ENCODE measurements around the gene MCRIP1. TPM values are rescaled to one million over a fixed set of nuclear protein-coding genes. Genes with fewer than 3 reads are reported as not detected.
"Not testable (repeated sequence)": the region's sequence is repeated elsewhere in the genome, so short reads cannot be mapped to it uniquely, and the experiment has no call there.

The MCRIP1 gene
- total RNA-seq, 4 donors from 2014 or later: 83.5 to 146 (median 114) TPM

DNA sequence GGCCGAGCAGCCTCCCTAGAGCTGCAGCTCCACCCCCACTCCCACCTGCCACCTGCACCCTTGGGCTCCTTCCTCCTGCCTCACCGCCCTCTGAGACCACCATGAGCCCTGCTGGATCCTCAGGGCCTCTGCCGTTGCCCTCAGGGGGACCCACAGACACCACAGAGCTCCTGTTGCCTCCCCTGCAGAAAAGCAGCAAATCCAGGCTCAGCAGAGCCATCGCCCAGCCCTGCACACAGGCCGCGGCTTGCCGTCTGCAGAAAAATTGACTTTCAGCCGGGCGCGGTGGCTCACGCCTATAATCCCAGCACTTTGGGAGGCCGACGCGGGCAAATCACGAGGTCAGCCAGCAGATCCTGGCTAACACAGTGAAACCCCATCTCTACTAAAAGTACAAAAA lies 8.8 kb upstream of the MCRIP1 start:
- no peak for TF ChIP-seq POLR2AphosphoS5 (IDR thresholded peaks at IDR 0.05)
- TF ChIP-seq, protein P1, sequence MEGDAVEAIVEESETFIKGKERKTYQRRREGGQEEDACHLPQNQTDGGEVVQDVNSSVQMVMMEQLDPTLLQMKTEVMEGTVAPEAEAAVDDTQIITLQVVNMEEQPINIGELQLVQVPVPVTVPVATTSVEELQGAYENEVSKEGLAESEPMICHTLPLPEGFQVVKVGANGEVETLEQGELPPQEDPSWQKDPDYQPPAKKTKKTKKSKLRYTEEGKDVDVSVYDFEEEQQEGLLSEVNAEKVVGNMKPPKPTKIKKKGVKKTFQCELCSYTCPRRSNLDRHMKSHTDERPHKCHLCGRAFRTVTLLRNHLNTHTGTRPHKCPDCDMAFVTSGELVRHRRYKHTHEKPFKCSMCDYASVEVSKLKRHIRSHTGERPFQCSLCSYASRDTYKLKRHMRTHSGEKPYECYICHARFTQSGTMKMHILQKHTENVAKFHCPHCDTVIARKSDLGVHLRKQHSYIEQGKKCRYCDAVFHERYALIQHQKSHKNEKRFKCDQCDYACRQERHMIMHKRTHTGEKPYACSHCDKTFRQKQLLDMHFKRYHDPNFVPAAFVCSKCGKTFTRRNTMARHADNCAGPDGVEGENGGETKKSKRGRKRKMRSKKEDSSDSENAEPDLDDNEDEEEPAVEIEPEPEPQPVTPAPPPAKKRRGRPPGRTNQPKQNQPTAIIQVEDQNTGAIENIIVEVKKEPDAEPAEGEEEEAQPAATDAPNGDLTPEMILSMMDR (IDR thresholded peaks at IDR 0.05): no peak
- no peak for TF ChIP-seq POLR2A (IDR thresholded peaks at IDR 0.05; ENCODE audit: low read depth)
- no peak for TF ChIP-seq EP300 (IDR thresholded peaks at IDR 0.05)
- no peaks in the 10 kb centered on the region for H3K27me3 ChIP-seq
- H3K9me3 ChIP-seq: no peaks in the 10 kb centered on the region
- no peak for DNase-seq (ENCODE audit: extremely low spot score)
- H3K36me3 ChIP-seq: peaks cover 41 to 50% (median 47%) of the 10 kb centered on the region in 4 donors
- 97% methylated on average over 5 of the region's 15 CpGs for WGBS
- intact Hi-C loops (cut with DNase I): no loop called here
- H3K4me1 ChIP-seq: peaks cover 0 to 7% (median 2%) of the 10 kb centered on the region in 4 donors
- H3K27ac ChIP-seq (replicated peaks in 1 of 4): no peak overlapping the region
- H3K4me3 ChIP-seq: no peak overlapping the region

DNA sequence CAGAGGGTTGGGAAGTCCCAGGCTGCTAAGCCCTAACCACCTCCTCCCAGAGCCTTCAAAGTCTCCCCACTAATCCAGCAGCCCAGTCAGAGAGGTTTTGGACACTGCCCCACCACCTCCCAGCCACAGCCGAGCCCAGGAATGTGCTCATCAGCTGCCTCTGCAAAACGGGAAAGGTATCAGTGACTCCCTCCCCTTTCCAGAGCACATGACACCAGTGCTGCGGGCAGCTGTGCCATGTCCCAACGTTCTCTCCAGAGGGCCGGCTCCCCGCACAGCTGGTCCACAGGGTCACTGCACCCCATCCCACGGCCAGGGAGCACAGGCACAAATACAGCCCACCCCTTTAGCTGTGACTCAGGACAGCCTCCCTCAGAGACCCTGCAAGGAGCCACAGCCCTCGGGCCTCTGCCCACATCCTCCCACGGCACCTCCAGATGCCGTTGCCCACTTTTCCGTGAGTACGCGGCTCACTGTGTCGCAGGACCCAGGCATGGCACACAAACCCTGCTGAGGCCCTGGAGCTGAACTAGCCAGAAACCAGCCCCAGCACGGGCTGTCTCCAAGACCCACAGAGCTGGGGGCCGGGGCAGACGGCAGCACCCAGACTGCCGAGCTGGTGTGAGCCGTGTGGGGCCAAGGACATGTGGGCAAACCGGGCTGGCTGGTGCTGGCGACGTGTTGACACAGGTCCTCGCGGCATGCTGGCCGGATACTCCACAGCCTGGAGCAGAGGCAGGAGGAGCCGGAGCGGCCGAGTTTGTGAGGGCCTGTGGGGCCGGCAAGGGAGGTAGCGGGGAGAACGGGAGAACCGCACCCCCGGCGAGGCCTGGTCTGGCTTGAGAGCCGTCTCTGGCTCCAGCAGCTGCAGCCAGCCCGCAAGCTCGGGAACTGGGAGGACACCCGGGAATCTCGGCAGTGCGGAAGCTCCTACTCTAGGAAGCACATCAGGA lies 8.0 kb upstream of the MCRIP1 start:
- WGBS: 81% methylated on average over 24 of the region's 40 CpGs
- no peak for DNase-seq (ENCODE audit: extremely low spot score)
- H3K27me3 ChIP-seq: no peaks in the 10 kb centered on the region
- peak; percentile 25 for TF ChIP-seq POLR2A (IDR thresholded peaks at IDR 0.05; ENCODE audit: low read depth)
- TF ChIP-seq, protein P1 (IDR thresholded peaks at IDR 0.05): no peak
- no peak overlapping the region for H3K27ac ChIP-seq (replicated peaks in 1 of 4)
- H3K4me3 ChIP-seq: no peak overlapping the region
- no peaks in the 10 kb centered on the region for H3K9me3 ChIP-seq
- peaks cover 33 to 43% (median 39%) of the 10 kb centered on the region in 4 donors for H3K36me3 ChIP-seq
- H3K4me1 ChIP-seq: peaks cover 0 to 7% (median 2%) of the 10 kb centered on the region in 4 donors
- intact Hi-C loops (cut with DNase I): no loop called here

DNA sequence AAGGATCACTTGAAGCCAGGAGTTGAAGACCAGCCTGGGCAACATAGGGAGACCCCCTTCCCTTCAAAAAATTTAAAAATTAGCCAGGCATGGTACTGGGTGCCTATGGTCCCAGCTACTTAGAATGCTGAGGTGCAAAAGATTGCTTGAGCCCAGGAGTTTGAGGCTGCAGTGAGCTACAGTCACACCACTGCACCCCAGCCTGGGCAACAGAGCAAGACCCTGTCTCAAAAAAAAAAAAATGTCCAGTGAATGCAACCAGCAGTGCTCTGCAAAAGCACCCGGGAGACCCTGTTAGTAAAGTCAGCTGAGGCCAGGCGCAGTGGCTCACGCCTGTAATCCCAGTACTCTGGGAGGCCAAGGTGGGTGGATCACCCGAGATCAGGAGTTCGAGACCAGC lies 7.0 kb upstream of the MCRIP1 start:
- H3K27ac ChIP-seq (replicated peaks in 1 of 4); H3K4me3 ChIP-seq; DNase-seq (ENCODE audit: extremely low spot score); intact Hi-C loops (cut with DNase I); H3K27me3 ChIP-seq; H3K4me1 ChIP-seq; H3K9me3 ChIP-seq: not testable (repeated sequence)
- H3K36me3 ChIP-seq: peaks cover 23 to 32% (median 29%) of the 10 kb centered on the region in 4 donors
- WGBS: 89% methylated on average over 5 of the region's 5 CpGs

DNA sequence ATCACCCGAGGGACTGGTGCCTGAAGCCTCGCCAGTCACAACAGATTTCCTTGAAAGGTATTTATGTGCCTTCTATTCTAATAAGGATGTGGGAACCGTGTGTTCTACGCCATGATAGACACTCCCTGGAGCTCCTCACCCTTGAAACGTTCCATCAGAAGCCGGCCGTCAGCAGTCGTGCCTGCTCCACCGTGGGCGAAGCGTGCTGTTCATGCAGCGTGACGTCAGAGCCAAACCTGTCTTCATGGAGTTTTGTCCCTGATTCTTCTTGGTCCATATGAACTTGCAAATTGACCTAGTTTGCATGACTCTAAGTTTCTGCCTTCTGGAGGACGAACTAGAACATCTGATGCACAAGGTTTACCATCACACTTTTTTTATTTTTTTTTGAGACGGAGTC lies 6.2 kb upstream of the MCRIP1 start:
- no peak overlapping the region for H3K4me3 ChIP-seq
- H3K4me1 ChIP-seq: peaks cover 1 to 9% (median 7%) of the 10 kb centered on the region in 4 donors
- DNase-seq (ENCODE audit: extremely low spot score): no peak
- no peak for TF ChIP-seq POLR2A (IDR thresholded peaks at IDR 0.05; ENCODE audit: low read depth)
- TF ChIP-seq, protein P1 (IDR thresholded peaks at IDR 0.05): no peak
- TF ChIP-seq EP300 (IDR thresholded peaks at IDR 0.05): no peak
- no peak for TF ChIP-seq POLR2AphosphoS5 (IDR thresholded peaks at IDR 0.05)
- H3K27ac ChIP-seq (replicated peaks in 1 of 4): no peak overlapping the region
- H3K9me3 ChIP-seq: no peaks in the 10 kb centered on the region
- WGBS: 77% methylated on average over 15 of the region's 15 CpGs
- intact Hi-C loops (cut with DNase I): no loop called here
- peaks cover 15 to 25% (median 21%) of the 10 kb centered on the region in 4 donors for H3K36me3 ChIP-seq
- no peaks in the 10 kb centered on the region for H3K27me3 ChIP-seq

DNA sequence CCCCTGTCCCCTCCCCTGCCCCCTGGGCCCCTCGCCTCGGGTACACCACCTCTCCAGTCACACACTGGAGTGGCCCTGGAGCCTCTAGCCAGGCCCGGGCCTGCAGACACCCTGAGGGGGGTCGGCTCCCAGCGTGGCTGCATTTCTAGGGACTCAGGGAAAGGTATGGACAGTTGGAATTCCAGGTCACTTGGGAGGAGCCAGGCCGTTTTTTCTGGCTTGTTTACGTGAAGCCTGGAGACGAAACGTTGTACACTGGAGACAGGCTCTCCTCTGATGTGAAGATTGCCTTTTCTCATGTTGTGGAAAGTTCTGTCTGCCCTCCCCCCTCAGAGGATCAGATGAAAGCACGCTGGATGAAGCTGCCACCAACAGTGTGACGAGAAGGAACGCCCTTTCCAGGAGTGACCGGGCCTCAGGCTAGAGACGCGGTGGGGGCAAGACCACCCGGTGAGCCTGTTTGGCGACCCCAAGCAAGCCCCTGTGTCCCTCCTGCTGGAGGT lies 5.7 kb upstream of the MCRIP1 start:
- Histone ChIP-seq H3K27me3 (no peaks in the 10 kb centered on the region), H3K36me3 (peaks cover 10 to 20% (median 16%) of the 10 kb centered on the region in 4 donors), H3K9me3 (no peaks in the 10 kb centered on the region), H3K4me1 (peaks cover 6 to 14% (median 12%) of the 10 kb centered on the region in 4 donors), H3K4me3 (no peak overlapping the region), H3K27ac (replicated peaks in 1 of 4) (no peak overlapping the region)
- TF ChIP-seq POLR2A (IDR thresholded peaks at IDR 0.05; ENCODE audit: low read depth) (no peak), POLR2AphosphoS5 (IDR thresholded peaks at IDR 0.05) (no peak), EP300 (IDR thresholded peaks at IDR 0.05) (no peak)
- TF ChIP-seq, protein P1 (IDR thresholded peaks at IDR 0.05): no peak
- 33% methylated on average over 17 of the region's 17 CpGs for WGBS
- no peak for DNase-seq (ENCODE audit: extremely low spot score)
- intact Hi-C loops (cut with DNase I): no loop called here

Measured in esophagus muscularis mucosa (tissue), 4 donors.